NCI-H1105 treated with DMSO at 0.1 percent for 48 hours (cell line): ENCODE measurements around the gene WDR70.
"Not testable (repeated sequence)": the region's sequence is repeated elsewhere in the genome, so short reads cannot be mapped to it uniquely, and the experiment has no call there.

Experiments used
- DNase-seq: peaks from one replicate; lab custom pipeline; 2025; lab: John Stamatoyannopoulos, UW

WDR70 gene

GRCh38 chr5:37769108-37769507 lies 390.0 kb downstream of the WDR70 start:
- DNase-seq = no peak

DNA sequence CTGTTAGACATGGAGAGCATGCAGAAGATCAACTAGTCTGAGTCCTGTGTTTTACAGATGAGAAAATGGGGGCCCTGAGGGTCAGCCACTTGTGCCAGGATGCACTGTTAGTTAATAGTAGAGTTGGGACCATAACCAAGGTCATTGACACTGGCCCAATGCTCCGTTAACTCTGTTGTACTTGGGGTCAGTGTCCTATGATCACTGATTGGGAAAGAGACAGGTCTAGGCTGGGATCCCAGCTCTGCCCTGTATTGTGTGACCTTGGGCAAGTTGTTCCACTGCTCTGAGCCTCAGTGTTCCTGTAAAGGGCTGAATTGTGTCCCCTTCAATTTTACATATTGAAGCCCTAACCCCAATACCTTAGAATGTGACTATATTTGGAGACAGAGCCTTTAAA lies 390.7 kb downstream of the WDR70 start:
- no peak for DNase-seq

DNA sequence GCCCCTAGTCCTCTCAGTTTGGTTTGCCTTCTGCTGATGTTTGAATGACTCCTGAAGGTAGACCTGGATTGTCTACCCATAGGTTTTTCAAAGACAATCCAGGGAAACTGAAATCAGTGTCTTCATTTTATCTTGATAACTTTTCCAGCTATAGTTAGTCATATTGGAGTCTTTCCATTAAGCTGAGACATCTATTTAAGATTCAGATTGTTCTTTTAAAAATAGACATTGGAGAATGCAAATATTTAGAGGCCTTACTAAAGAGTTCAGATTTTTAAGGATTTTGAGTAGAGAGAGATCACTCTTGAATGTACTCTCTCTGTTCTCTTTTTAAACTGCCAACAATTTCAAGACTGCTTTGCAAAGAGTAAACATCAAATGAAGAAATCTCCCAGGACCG lies 391.7 kb downstream of the WDR70 start:
- DNase-seq = no peak

DNA sequence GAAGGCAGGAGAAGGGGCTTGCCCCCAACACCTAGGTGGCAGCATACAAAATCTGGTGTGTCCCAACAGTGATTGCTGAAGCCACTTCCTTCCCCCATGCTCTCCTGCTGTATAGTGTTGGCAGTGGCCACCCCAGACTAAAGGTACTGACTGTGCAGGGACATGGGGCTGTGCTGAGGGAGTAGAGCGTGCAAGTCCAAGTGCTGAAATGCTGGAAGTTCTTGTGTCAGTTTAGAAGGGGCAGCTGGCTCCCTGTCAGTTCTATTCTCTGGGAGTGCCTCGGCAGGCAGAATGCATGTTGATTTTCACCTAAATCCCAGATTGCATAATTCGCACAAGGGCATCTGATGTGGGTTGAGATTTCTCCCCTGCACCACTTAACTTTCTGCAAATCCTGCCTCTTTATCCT lies 392.1 kb downstream of the WDR70 start:
- no peak for DNase-seq

DNA sequence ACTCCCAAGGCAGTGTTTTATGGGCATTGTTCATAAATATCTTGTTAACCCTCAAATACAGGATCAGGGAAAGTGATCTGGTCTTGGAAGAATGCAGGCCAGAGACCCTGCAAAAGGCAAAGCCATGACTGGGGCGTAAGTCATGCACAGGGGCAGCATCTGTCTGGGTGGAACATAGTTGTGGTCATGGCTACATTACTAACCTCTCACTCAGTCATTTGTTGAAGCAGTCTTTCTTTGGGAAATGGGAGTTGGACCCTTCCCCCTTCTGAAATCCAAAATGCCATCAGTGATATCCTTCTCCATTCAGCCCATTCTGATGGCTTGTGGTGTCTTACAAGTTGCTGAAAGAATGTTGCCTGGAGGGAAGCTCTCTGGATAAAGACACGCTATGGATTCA lies 392.6 kb downstream of the WDR70 start:
- no peak for DNase-seq

DNA sequence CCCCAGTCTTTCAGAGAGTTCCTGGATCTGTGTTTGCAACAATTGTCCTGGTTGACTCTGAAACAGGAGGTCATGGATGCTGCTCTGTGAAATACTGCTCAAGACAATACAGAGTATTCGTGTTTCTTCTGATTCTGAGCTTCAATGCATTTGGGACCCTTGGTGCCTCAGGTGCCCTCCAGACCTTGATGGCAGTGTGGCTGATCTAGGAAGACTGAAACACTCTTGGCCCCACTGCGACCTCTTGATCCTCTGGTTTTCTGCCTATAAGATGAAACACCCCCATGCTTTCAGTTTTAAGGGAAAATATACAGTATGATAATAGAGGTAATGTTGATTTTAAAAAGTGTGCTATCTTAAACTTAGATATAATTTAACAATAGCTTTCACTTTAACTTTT lies 393.1 kb downstream of the WDR70 start:
- DNase-seq = no peak

DNA sequence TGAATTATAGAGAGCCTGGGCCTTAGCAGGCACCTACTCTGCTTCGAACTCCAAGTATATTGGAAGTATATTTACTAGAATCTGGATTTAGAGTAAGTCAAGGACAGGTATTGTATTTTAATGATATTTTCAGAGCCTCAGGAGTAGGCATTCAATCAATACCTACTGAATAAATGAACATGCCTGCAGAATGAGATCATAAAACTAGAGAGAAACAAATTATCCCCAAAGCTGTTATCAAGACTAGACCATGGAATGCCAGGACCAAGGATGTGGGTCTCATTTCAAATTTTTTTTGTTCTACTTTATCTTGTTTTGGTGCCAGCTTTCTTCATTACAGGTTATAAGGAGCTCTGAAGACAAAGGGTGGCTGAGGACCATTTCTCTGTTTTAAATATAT lies 394.7 kb downstream of the WDR70 start:
- no peak for DNase-seq

- DNase-seq = no peak
Observed at GRCh38 chr5:37774912-37775483, 395.9 kb downstream of the WDR70 start.

- DNase-seq = no peak
Observed at GRCh38 chr5:37776826-37777225, 397.7 kb downstream of the WDR70 start.

- no peak for DNase-seq
Observed at GRCh38 chr5:37777432-37778130, 398.5 kb downstream of the WDR70 start.

DNA sequence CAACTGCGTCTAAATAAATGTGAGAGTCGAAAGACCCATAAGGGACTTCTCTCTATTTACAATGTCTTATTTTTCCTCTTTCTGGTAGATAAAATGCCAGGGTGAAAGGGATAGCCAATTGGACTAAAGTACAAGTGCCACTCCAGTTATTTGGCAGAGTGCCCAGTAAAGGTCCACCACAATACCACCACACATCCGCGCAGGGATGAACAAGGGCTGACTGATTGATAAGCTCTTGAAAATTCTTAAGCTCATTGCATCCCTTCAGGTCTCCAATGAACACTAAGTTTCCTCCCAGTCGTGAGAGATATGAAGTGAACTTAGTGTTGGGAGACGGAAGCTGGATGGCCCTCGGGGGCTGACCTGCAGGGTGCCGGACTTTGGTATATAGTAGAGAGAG lies 402.3 kb downstream of the WDR70 start:
- not testable (repeated sequence) for DNase-seq

DNA sequence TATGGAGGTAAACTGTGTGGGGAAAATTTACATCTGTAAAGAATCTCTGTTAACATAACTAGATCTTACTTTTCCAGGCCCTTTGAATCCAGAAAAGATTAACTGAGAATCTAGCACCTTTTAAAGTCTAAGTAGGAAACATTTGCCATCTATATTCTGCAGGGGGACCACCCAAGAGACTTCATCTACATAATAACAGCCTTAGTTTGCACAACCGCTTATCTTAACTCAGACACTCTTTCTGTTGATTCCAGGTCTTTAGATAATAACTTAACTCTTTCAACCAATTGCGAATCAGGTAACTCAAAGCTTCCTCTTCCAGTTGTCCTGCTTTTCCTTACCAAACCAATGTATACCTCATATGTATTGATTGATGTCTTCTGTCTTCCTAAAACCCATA lies 407.3 kb downstream of the WDR70 start:
- no peak for DNase-seq

GRCh38 chr5:37786862-37787519 lies 407.9 kb downstream of the WDR70 start:
- DNase-seq = no peak

GRCh38 chr5:37787742-37788141 lies 408.6 kb downstream of the WDR70 start:
- peak; percentile 8 for DNase-seq

DNA sequence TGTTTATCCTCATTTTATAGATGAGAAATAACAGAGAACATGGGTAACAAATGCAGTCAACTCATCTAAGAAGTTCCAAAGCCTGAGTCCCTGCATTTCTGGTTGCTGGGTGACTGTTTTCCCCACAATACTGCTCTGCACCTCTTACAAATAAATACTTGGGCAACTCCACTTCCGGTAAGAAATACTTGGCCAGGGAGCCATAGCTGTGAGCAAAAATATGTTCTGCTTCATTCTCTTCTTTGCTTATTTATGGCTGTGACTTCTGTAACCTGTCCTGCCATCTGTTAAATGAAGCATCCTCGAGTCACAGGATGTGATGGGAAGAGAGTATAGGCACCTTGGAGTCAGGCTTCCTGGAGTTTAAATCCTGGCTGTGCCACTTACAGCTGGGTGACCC lies 410.9 kb downstream of the WDR70 start:
- DNase-seq = no peak

GRCh38 chr5:37791321-37791720 lies 412.2 kb downstream of the WDR70 start:
- DNase-seq = no peak

DNA sequence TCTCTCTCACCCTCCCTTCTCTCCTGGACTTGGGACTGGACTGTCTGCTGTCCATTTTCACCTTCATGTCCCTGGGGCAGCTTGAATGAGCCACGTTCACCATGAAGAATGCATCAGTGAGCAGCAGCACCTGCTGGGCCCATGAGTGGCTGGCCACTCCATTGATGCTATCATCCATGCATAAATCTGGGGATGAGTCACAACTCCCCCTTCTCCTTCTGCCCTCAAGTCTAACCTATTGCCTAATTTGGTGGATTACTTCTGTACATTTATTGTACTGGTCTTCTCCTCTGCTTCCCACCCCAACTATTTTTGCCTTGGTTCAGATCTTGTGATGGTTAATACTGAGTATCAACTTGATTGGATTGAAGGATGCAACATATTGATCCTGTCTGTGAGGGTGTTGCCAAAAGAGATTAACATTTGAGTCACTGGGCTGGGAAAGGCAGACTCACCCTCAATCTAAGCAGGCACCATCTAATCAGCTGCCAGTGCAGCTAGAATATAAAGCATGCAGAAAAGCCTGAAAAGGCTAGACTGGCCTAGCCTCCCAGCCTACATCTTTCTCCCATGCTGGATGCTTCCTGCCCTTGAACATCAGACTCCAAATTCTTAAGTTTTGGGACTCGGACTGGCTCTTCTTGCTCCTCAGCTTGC lies 414.0 kb downstream of the WDR70 start:
- DNase-seq = no peak

DNA sequence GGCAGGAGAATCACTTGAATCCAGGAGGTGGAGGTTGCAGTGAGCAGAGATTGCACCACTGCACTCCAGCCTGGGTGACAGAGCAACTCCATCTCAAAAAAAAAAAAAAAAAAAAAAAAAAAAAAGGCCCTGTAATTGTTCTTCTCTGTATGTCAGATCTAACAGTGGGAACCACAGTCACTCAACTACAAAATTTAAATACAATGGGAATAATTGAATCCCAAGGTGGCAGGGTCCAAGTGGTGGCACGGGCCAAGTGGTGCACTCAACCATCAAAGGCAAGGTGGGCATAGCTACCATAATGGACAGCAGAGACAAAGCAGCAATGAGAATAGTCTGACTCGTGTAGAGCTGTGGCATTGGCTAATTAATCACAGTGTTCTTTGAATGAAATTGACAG lies 416.2 kb downstream of the WDR70 start:
- DNase-seq = not testable (repeated sequence)

GRCh38 chr5:37796435-37796834 lies 417.3 kb downstream of the WDR70 start:
- not testable (repeated sequence) for DNase-seq

GRCh38 chr5:37799865-37800421 lies 420.8 kb downstream of the WDR70 start:
- no peak for DNase-seq

DNA sequence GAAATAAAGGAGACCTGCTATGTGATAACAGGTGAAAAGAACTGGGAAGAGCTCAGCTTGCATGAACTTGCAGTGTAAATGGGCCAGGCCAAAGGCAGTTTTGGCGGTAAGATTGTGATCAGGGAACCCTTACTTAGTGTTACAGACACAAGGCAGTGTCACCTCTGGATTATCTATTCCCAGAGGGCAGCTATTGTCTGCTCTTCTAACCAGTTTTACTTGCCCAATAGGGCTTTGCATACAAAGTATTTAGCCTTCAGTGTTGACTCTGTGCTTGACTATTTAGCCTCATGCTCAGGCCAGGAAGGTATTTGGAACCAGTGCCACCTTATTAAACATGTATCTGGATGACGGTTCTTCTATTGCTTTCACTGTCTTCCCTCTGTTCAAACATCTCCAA lies 422.4 kb downstream of the WDR70 start:
- no peak for DNase-seq
